Esophagus muscularis mucosa (tissue), 4 donors: ENCODE measurements around the gene CAMK2A. TPM values are rescaled to one million over a fixed set of nuclear protein-coding genes. Genes with fewer than 3 reads are reported as not detected.

Experiments used
- DNase-seq: peaks from one replicate; pipeline ENCODE4 v3.0.0-alpha.2; 2017; ENCODE audit errors: extremely low spot score
- H3K27ac ChIP-seq, 4 donors: fragments of 200-600 bp; sonication (generic); replicated peaks in 1 of 4; 1 replicate in 3 of 4; 2 replicates in 1 of 4; pipeline ENCODE4 v1.5.1; 2016 to 2019; ENCODE audit warnings: mild to moderate bottlenecking in 1 of 4
- H3K27me3 ChIP-seq, 4 donors: fragments of 200-600 bp; sonication (generic); one replicate each; pipeline versions ENCODE4 v1.5.1 to v1.6.0; 2016 to 2019
- H3K36me3 ChIP-seq, 4 donors: fragments of 200-600 bp; sonication (generic); one replicate each; pipeline ENCODE4 v1.5.1; 2016 to 2019
- H3K4me1 ChIP-seq, 4 donors: fragments of 200-600 bp; sonication (generic); one replicate each; pipeline ENCODE4 v1.5.1; 2016 to 2019
- H3K4me3 ChIP-seq, 4 donors: fragments of 200-600 bp; sonication (generic); 1 replicate in 2 of 4; 2 replicates in 2 of 4; pipeline ENCODE4 v1.5.1; 2016 to 2019; ENCODE audit warnings: mild to moderate bottlenecking in 4 of 4, moderate library complexity in 1 of 4
- H3K9me3 ChIP-seq, 4 donors: fragments of 200-600 bp; sonication (generic); 1 replicate in 3 of 4; 2 replicates in 1 of 4; pipeline ENCODE4 v1.5.1; 2016 to 2019
- CTCF ChIP-seq, 3 experiments: fragments of 200-600 bp in 2 of 3; fragments of 450-650 bp in 1 of 3; sonication (generic) in 2 of 3; IDR thresholded peaks; one replicate each; pipeline ENCODE4 v1.5.1; 2017 to 2019; ENCODE audit warnings: antibody characterized with exemption in 3 of 3, mild to moderate bottlenecking in 2 of 3, moderate library complexity in 1 of 3
- EP300 ChIP-seq: sonication (generic); formaldehyde crosslinking; IDR thresholded peaks from one replicate; pipeline ENCODE4 v1.6.1; 2017; ENCODE audit warnings: antibody characterized with exemption
- POLR2A ChIP-seq: fragments of 450-650 bp; IDR thresholded peaks from one replicate; pipeline ENCODE4 v1.6.1; 2017; ENCODE audit warnings: antibody characterized with exemption, moderate library complexity, mild to moderate bottlenecking, low read depth
- POLR2AphosphoS5 ChIP-seq, 2 donors: sonication (generic); formaldehyde crosslinking; IDR thresholded peaks; one replicate each; pipeline ENCODE4 v1.6.1; 2017; ENCODE audit warnings: antibody characterized with exemption in 2 of 2
- WGBS: methylation state at CpG from one replicate; pipeline ENCODE4 v1.1.5; 2018; 5-methylcytosine and 5-hydroxymethylcytosine counted together
- intact Hi-C: fragments of 100-400 bp; cut with DNase I; formaldehyde crosslinking; loops from one replicate; pipeline ENCODE4 v1.15.1; 2023
- total RNA-seq, 4 donors: library from RNA; depleted of rRNA; stranded (reverse); fragments of >200 nt; gene quantifications; one replicate each; pipeline versions ENCODE4 v1.1.0 to v1.2.1, GENCODE V29; 2016

Gene CAMK2A
- total RNA-seq, 4 donors from 2014 or later: 2.5 to 8.0 (median 3.8) TPM

GRCh38 chr5:150192462-150192861, 97.1 kb downstream of the CAMK2A start:
- no peak overlapping the region for H3K27ac ChIP-seq
- 73% methylated on average over 3 of the region's 4 CpGs for WGBS

GRCh38 chr5:150190987-150191386, 98.6 kb downstream of the CAMK2A start:
- no peak for TF ChIP-seq EP300
- TF ChIP-seq CTCF (IDR thresholded peaks at IDR 0.05): no peak
- intact Hi-C loops: no loop called here
- DNase-seq: no peak
- no peak overlapping the region for H3K27ac ChIP-seq
- H3K36me3 ChIP-seq: no peaks in the 10 kb centered on the region
- peaks cover 5 to 11% (median 8%) of the 10 kb centered on the region in 4 donors for H3K4me1 ChIP-seq
- peaks cover 0 to 44% (median 17%) of the 10 kb centered on the region in 4 donors for H3K27me3 ChIP-seq
- H3K9me3 ChIP-seq: no peaks in the 10 kb centered on the region
- H3K4me3 ChIP-seq: no peak overlapping the region
- 28% methylated on average over 2 of the region's 2 CpGs for WGBS

More at GRCh38 chr5:150192462-150192861, 97.1 kb downstream of the CAMK2A start:
- no peaks in the 10 kb centered on the region for H3K9me3 ChIP-seq
- intact Hi-C loops: no loop called here
- no peak overlapping the region for H3K4me3 ChIP-seq
- DNase-seq: no peak
- peaks cover 5 to 11% (median 8%) of the 10 kb centered on the region in 4 donors for H3K4me1 ChIP-seq
- peaks cover 0 to 44% (median 17%) of the 10 kb centered on the region in 4 donors for H3K27me3 ChIP-seq
- no peak for TF ChIP-seq CTCF (IDR thresholded peaks at IDR 0.05)
- TF ChIP-seq POLR2A: no peak
- TF ChIP-seq POLR2AphosphoS5 (IDR thresholded peaks at IDR 0.05): no peak
- TF ChIP-seq EP300: no peak
- no peaks in the 10 kb centered on the region for H3K36me3 ChIP-seq

- Histone ChIP-seq H3K9me3 (no peaks in the 10 kb centered on the region), H3K4me1 (peaks cover 5 to 11% (median 8%) of the 10 kb centered on the region in 4 donors), H3K36me3 (no peaks in the 10 kb centered on the region), H3K27ac (no peak overlapping the region), H3K27me3 (peaks cover 0 to 44% (median 17%) of the 10 kb centered on the region in 4 donors), H3K4me3 (no peak overlapping the region)
- TF ChIP-seq POLR2AphosphoS5 (IDR thresholded peaks at IDR 0.05) (no peak), CTCF (IDR thresholded peaks at IDR 0.05) (no peak), EP300 (no peak), POLR2A (no peak)
- DNase-seq: no peak
- 56% methylated on average over 13 of the region's 16 CpGs for WGBS
- intact Hi-C loops: no loop called here
These were observed 99.0 kb downstream of the CAMK2A start for GRCh38 chr5:150190503-150190979.

GRCh38 chr5:150189728-150190502, 99.7 kb downstream of the CAMK2A start, which contains the start of gene SLC6A7:
Gene SLC6A7, plus strand, starts transcription at chr5:150190062. Its CDS starts 266 bp downstream, at chr5:150190328.
- Histone ChIP-seq H3K36me3 (no peaks in the 10 kb centered on the region), H3K27me3 (peaks cover 0 to 44% (median 17%) of the 10 kb centered on the region in 4 donors), H3K4me1 (peaks cover 5 to 11% (median 8%) of the 10 kb centered on the region in 4 donors), H3K9me3 (no peaks in the 10 kb centered on the region), H3K4me3 (peak within 1 kb of the TSS in 3 of 4 donors; percentile 23 to 27 (median 24)), H3K27ac (no peak within 1 kb of the TSS)
- intact Hi-C loops: no loop called here
- DNase-seq: no peak
- WGBS: 17% methylated on average over 17 of the region's 58 CpGs
- TF ChIP-seq POLR2AphosphoS5 (IDR thresholded peaks at IDR 0.05) (no peak), EP300 (no peak), CTCF (IDR thresholded peaks at IDR 0.05) (no peak), POLR2A (no peak)
